IPS-15b (cell line): ENCODE results near the gene MYH7.

ENCODE experiments used
- H3K27me3 ChIP-seq: one replicate; pipeline ENCODE4 v1.6.1; 2013; ENCODE audit warnings: low read length; ENCODE audit not compliant: control insufficient read depth, insufficient read depth
- H3K36me3 ChIP-seq: one replicate; pipeline ENCODE4 v1.6.1; 2013; ENCODE audit warnings: low read length; ENCODE audit not compliant: control insufficient read depth, insufficient read depth
- H3K4me1 ChIP-seq: one replicate; pipeline ENCODE4 v1.6.1; 2013; ENCODE audit warnings: mild to moderate bottlenecking, low read length; ENCODE audit not compliant: control insufficient read depth, insufficient read depth
- H3K4me3 ChIP-seq: one replicate; pipeline ENCODE4 v1.5.1; 2013; ENCODE audit warnings: low read depth, low read length
- H3K9ac ChIP-seq: one replicate; pipeline ENCODE4 v1.6.1; 2013; ENCODE audit warnings: low read depth, mild to moderate bottlenecking, low read length
- H3K9me3 ChIP-seq: one replicate; pipeline ENCODE4 v1.6.1; 2013; ENCODE audit warnings: mild to moderate bottlenecking, low read length; ENCODE audit not compliant: control insufficient read depth, insufficient read depth

The MYH7 gene

GRCh38 chr14:23435543-23436326 is at the start of gene MYH7:
TSS of gene MYH7 (minus strand) at chr14:23435660. CDS start at chr14:23433732, 1,928 bp downstream.
- H3K9me3 ChIP-seq: no peaks in the 10 kb centered on the region
- no peak within 1 kb of the TSS for H3K9ac ChIP-seq
- no peaks in the 10 kb centered on the region for H3K36me3 ChIP-seq
- H3K4me1 ChIP-seq: no peaks in the 10 kb centered on the region
- no peak within 1 kb of the TSS for H3K4me3 ChIP-seq
- H3K27me3 ChIP-seq: peaks cover 7% of the 10 kb centered on the region

GRCh38 chr14:23483236-23483854 is 47.9 kb upstream of the MYH7 start:
- peaks cover 38% of the 10 kb centered on the region for H3K4me1 ChIP-seq
- no peaks in the 10 kb centered on the region for H3K9me3 ChIP-seq
- H3K4me3 ChIP-seq: no peak overlapping the region
- H3K27me3 ChIP-seq: no peaks in the 10 kb centered on the region
- H3K9ac ChIP-seq: no peak overlapping the region
- H3K36me3 ChIP-seq: no peaks in the 10 kb centered on the region

GRCh38 chr14:23482823-23483148 is 47.3 kb upstream of the MYH7 start:
- Histone ChIP-seq H3K27me3 (no peaks in the 10 kb centered on the region), H3K36me3 (peaks cover 3% of the 10 kb centered on the region), H3K4me1 (peaks cover 38% of the 10 kb centered on the region), H3K9ac (no peak overlapping the region), H3K9me3 (no peaks in the 10 kb centered on the region), H3K4me3 (no peak overlapping the region)

DNA sequence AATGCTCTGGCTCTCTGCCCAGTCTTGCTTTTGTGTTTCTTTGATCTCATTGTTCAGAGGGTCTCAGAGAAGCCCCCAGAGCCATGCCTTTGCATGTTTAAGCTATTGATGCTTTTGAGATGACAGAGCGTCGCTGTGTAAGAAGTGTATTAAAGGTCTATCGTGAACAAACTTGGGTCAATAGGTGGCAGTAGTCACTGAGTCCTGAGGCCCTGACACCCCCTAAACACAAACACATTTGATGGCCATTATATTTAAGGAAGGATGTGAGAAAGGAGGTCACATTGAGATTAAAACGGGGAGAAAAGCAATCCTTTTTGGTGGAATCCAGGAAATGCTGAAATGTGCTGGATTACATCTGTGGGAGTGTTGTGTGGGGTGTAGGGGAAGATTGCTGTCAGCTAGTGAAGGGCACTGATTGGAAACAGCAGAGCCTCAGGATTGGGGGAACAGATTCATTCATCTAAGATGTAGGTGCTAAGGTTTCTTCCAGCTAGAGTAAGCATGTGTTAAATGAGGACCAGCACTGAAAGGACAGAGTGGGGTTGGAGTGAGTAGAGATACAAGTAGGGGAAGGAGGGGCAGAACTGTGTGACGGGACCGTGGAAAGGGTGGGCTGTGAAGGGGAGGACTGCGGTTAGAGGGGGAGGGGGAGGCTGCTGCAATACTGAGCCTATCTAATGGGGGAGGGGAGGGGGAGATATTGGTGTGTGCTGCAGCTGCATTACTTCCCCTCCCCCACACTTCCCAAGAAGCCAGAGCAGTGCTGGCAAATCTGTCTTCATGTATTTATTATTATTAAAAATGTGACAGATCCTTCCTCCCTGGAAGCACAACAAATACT is 46.7 kb upstream of the MYH7 start:
- Histone ChIP-seq H3K4me1 (peaks cover 38% of the 10 kb centered on the region), H3K9ac (no peak overlapping the region), H3K9me3 (no peaks in the 10 kb centered on the region), H3K4me3 (peak overlapping the region; percentile 36), H3K36me3 (peaks cover 8% of the 10 kb centered on the region), H3K27me3 (no peaks in the 10 kb centered on the region)

DNA sequence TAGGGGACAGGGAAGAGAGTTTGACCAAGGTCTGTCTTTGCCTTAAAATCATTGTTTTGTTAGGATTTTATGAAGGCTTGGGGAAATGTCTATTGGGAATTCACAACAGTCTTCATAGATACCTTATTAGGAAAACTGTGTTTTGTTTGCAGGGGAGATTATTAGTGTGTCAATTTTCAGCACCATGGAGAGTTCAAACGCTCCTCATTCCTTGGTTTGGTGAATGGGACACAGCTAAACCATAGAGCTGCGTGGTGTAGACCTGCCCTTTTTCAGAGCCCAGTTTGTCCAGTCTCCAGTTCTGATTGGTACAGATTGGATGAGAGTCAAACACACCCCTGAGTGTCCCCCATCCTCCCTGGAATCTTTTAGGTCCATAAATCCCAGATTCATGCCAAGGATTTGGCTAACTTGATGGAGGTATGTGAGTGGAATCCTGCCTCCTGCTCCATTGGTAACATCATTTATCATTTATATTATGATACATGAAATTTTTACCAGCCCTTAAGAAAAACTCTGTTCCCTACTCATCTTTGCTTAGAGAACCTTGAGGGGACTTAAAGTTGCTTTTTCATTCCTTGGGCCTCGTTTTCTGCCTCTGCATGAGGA is 46.0 kb upstream of the MYH7 start:
- H3K27me3 ChIP-seq: no peaks in the 10 kb centered on the region
- H3K36me3 ChIP-seq: peaks cover 12% of the 10 kb centered on the region
- H3K9me3 ChIP-seq: no peaks in the 10 kb centered on the region
- no peak overlapping the region for H3K4me3 ChIP-seq
- H3K9ac ChIP-seq: no peak overlapping the region
- H3K4me1 ChIP-seq: peaks cover 38% of the 10 kb centered on the region

DNA sequence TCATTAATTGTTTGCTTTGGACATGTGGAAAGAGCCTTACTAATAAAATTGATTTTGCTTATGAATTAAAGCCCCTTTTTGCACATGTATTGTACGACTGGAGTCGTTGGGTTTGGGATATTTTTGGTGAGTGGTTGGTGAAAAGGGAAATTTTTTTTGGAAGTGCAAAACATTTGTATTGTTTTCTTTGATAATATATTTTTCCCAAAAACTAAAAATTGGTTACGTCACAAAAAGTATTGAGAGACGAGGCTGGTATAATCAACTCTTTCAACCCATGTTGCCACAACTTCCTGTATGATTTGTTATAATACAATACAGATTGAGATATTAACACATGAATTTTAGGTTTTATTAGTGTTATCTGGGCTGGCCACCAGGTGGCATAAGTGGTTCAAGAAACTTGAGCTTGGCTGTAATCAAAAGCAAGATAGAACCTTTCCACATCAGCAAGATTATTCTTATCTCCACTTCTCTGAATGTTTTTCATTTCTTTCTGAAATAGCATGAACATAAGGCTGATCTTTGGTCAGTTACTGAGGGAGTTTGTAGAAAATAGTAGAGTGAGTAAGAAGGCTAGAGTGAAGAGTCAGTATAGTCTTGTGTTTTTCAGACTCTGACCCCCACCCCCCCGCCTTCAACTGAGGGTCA is 42.8 kb upstream of the MYH7 start:
- Histone ChIP-seq H3K4me3 (no peak overlapping the region), H3K36me3 (peaks cover 29% of the 10 kb centered on the region), H3K9ac (no peak overlapping the region), H3K9me3 (no peaks in the 10 kb centered on the region), H3K4me1 (peaks cover 14% of the 10 kb centered on the region), H3K27me3 (no peaks in the 10 kb centered on the region)

DNA sequence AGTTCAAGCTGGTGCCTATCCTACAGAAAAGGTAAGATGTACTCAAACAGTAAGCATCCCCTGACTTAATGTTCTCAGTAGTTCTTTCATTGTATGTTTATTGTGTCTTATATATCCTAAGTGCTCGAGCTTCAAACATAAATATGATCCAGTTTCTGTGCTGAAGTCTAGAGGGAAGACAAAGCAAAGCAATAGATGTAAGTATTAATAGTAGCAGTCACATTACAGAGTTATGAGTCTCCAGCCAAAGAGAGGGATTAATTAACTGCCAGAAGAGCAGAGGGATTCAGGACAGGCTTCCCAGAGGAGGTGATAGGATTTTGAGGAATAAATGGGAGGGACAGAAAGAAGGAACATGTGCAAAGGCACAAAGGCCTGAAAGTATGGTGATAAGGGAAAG is 35.5 kb upstream of the MYH7 start:
- H3K4me1 ChIP-seq: peaks cover 3% of the 10 kb centered on the region
- peaks cover 18% of the 10 kb centered on the region for H3K36me3 ChIP-seq
- no peaks in the 10 kb centered on the region for H3K9me3 ChIP-seq
- no peaks in the 10 kb centered on the region for H3K27me3 ChIP-seq
- no peak overlapping the region for H3K9ac ChIP-seq
- peak overlapping the region; percentile 99 for H3K4me3 ChIP-seq

- Histone ChIP-seq H3K4me3 (peak overlapping the region; percentile 99), H3K9me3 (no peaks in the 10 kb centered on the region), H3K9ac (peak overlapping the region; percentile 78), H3K4me1 (peaks cover 3% of the 10 kb centered on the region), H3K27me3 (no peaks in the 10 kb centered on the region), H3K36me3 (peaks cover 9% of the 10 kb centered on the region)
Observed at GRCh38 chr14:23469906-23470403, 34.5 kb upstream of the MYH7 start.

DNA sequence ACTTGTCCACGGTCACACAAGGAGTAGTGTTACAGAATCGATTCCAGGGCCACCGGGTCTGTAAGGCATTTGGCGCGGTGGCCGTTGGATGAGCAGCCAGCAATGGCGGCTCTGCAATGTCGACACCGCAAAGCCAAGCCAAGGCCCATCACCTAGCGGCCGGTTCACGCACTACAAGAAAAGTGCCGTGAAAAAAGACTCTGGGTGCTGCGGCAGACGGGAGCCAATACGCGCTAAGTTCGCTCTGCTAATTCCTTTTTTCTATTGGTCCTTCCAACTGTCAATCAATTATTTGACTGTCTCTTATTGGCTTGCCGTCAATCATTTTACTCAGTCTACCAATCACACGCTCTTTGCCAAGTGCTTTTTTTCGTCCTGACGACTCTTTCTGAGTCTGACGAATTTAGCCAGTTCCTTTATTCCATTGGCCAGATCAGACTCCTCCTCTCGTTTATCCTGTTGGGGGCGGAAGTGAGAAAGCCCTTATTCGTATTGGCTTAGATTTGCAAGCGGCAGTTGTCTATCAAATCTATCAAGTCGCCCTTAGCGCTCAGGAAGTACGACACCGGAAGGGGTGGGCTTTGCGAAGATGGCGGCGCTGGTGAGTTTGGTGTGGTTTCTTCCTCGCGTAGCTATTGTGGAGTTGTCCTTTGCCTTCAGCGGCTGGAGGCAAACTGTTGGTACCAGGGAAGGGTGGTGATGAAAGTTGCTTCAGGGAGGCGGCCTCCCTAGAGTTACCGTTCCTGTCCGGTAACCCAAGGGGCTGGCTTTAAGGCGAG is 33.9 kb upstream of the MYH7 start, which contains the start of gene NGDN:
Gene NGDN (plus strand): TSS at position 577 of the 779 bp plus-strand sequence. CDS start 13 bp downstream, at position 590.
- Histone ChIP-seq H3K4me3 (peak within 1 kb of the TSS; percentile 99), H3K36me3 (peaks cover 5% of the 10 kb centered on the region), H3K9me3 (no peaks in the 10 kb centered on the region), H3K27me3 (no peaks in the 10 kb centered on the region), H3K4me1 (peaks cover 3% of the 10 kb centered on the region), H3K9ac (peak within 1 kb of the TSS; percentile 84)

- H3K36me3 ChIP-seq: peaks cover 5% of the 10 kb centered on the region
- peak overlapping the region; percentile 84 for H3K9ac ChIP-seq
- peaks cover 3% of the 10 kb centered on the region for H3K4me1 ChIP-seq
Observed at GRCh38 chr14:23468704-23469126, 33.3 kb upstream of the MYH7 start.

More at GRCh38 chr14:23468704-23469126, 33.3 kb upstream of the MYH7 start:
- Histone ChIP-seq H3K27me3 (no peaks in the 10 kb centered on the region), H3K9me3 (no peaks in the 10 kb centered on the region), H3K4me3 (peak overlapping the region; percentile 99)
